GM19328 (cell line): ENCODE data around the gene RAB30.
A peak's percentile ranks its signal among the peaks of the same experiment; 100 is the strongest.
"Not testable (repeated sequence)": the region's sequence is repeated elsewhere in the genome, so short reads cannot be mapped to it uniquely, and the experiment has no call there.

ENCODE experiments used
- ATAC-seq: cut with Tn5 transposase; IDR thresholded peaks from one replicate; pipeline ENCODE4 v1.9.1; 2021; ENCODE audit warnings: mild to moderate bottlenecking, moderate library complexity; ENCODE audit not compliant: unreplicated experiment

Gene RAB30

DNA sequence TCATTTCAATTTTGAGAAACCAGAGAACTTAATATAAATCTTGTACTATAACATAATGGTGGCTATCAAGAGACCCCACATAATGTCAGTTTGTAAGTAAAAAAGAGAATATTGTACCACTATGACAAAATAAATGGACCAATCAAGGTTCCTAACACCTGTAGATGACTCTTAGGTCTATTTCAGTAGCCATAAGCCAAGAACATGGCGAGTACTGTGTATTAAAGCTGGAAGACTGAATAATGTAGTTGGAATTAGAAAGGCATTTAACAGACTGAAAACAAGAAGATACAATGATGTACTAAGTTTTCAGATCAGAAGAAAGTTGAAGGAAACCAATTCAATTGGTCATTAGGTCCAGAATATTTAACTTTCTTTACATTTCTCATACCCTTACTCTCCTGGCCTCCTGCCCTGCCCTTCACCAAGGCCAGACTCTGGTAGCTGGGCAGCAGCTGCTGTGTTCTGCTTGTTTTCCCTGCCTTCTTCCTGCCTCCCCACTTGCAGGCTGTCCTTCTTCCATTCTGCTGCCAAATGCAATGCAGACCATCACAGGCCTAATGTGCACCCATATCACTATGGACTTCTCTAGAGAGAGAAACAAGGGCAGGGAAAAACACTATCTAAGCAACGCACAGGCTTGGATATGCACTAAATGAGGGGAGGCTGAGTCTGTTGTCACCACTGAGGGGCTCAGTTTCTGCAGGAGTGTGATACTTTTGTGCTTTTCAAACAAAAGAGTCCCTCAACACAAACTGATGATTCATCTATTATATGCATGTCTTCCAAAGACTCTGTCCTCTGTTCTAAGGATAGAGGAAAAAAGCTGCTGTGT, 60.1 kb downstream of the RAB30 start:
- ATAC-seq: no peak

DNA sequence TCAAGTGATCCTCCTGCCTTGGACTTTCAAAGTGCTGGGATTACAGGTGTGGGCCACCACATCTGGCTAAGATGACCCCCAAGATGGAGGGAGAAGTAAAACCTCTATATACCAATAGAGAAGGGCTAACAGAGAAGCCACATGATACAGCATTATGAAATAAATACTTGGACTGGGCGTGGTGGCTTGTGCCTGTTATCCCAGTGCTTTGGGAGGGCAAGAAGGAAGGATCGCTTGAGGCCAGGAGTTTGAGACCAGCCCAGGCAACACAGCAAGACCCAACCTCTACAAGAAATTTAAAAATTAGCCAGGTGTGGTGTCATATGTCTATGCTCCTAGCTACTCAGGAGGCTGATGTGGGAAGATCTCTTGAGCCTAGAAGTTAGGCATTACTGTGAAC, 61.7 kb downstream of the RAB30 start:
- no peak for ATAC-seq

DNA sequence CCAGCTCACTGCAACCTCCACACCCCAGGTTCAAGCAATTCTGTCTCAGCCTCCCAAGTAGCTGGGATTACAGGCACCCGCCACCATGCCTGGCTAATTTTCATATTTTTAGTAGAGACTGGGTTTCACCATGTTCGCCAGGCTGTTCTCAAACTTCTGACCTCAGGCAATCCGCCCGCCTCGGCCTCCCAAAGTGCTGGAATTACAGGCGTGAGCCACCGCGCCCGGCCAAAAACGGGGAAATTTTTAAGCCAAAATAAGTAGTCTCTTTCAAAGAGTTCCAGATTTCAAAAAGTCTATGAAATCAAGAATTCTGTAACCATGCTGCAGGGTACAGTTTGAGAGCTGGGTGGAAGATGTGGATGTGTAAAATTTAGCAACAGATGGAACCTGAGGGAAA, 62.6 kb downstream of the RAB30 start:
- not testable (repeated sequence) for ATAC-seq

DNA sequence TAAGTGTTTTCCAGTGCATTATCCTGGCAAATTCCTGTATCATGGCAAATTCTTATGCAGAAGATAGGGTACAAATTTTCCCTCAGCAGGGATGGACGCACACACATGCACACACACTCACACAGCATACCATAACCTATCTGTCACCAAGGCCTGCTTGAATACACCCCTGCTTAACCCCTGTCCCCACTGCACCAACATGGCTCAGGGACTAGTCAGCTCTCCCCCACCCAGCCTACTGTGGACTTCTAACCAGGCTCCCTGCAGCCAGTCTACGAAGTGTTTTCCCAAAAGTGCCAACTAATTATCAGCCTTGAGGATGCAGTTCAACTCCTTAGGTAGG, 63.1 kb downstream of the RAB30 start:
- no peak for ATAC-seq

DNA sequence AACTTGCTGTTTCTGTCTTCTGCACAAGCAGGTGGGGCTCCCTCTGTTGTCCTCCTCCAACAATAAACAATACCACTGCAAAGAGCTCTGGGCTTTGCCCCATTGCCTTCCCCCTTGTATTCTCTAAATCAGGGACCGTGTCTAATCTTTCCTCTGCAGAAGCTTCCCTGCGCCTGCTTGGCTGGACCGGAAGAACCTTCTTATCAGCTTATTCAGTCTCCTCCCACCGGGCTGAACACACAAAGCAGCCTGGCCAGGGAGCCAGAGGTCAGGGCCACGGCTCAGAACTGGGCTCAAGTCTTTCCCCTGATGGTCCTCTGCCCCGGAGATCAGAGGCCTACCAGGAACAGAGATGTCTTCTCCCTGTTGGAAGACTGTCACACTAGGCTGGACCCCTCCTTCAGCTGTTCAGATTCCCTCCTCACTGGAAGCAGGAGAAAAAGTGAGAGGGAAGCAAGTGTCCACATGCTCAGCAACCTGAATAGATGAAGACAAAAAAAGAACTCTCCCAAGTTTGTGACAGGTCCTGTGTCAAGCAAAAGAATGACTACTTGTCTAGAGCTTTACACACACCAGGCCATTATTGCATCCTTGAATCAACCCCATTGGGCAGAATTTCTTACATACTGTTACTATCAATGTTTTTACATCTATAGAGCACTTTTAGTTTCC, 63.7 kb downstream of the RAB30 start:
- no peak for ATAC-seq

DNA sequence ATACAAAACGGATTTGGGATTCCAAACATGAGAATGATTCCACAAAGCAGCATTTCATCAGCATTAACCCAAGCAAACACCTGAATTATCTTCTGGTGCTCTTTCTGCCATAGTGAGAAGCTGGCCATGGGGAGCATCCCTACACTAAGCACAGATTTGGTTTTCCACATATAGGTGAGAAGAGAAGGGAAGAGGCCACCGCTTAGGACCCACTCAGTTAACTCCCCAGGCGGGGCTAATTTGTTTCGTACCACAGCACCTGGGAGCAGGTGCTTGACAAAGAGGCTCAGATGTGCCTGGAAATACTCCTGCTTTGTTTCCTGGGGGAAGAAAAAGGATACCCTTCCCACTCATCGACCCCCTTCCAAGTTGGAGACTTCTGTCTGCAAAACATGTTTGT, 64.2 kb downstream of the RAB30 start:
- no peak for ATAC-seq

DNA sequence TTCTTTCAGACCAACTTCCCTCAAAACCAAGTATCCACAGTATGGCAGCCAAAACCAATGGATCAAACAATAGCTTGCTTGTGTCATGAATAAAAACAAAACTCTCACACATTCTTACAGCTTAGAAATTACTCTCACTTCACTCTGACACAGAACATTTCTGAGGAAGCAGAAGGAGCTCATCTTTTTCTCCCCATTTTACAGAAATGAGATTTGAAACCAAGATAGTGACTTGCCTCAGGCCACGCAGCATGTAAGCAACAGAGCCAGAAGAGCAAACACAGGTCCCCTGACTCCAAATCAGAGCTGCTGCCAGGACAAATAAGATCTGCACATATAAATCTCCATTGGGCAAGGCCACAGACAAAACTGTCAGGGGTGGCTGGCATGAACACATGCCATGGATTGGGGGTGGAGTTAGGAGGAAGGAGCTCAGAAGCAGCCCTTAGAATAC, 64.8 kb downstream of the RAB30 start:
- ATAC-seq: peak; percentile 61

DNA sequence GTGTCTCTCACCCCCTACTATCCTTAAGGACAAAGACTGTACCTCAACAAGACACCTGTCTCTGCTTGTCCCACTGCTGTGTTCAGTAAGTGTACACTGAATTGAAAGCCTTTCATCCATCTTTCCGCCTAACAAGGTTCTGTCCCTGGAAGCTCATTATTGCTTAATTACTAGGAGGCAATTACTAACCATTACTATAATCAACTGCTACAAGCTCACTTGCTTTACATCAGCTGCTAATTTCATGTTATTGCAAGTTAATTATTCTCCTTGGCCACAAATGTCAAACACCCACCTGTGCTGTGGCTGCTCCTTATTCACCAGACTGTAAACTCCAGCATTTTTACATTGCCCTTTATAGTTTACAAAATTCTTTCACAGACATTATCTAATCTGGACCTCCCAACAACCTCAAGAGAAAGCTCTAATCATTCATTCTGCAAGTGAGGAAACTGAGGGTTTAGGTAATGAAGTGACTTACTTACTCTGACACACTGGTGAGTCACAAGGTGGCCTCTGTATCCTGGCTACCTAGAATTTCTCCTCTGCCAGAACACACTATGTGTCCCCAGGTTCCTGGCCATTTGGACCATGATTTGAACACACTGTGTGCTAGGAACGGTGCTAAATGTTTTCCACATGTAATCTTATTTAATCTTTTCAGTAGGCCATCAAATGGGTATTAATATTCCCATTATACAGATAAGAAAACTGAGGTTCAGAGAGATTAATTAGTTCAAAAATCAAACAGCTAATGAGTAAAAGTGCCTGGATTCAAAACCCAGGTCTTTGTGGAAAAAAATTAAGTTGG, 66.7 kb downstream of the RAB30 start:
- no peak for ATAC-seq

DNA sequence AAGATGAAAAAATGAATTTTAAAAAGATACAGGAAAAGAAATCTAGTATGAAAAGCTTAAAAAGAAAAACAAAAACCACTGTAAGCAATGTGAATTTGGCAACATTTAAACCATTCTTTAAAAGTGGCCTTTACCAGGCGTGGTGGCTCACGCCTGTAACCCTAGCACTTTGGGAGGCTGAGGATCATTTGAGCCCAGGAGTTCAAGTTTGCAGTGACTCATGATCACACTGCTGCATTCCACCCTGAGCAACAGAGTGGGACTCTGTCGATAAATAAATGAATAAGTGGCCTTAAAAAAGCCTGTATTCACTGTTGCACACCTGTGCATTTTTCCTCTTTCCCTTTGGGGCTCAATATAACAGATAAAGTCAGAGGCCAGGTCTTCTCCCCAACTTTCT, 69.2 kb downstream of the RAB30 start:
- no peak for ATAC-seq

DNA sequence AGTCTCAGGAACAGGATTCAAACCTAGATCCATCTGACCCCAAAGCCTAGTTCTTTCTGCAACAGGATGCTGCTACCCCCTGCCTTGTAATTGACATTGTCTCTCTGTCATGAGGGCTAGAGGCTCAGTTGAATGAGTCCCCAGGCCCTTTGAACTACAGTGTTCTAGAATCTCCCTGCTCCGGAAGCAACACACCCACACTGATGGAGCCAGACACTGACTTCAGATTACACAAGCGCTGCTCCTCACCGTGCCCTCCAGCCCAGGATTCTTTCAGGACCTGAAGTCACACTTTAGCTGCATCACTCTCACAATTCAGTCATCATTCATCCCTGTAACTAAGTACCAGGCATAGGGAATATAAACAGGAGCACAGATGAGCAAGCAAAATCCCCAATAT, 69.6 kb downstream of the RAB30 start:
- ATAC-seq: no peak

DNA sequence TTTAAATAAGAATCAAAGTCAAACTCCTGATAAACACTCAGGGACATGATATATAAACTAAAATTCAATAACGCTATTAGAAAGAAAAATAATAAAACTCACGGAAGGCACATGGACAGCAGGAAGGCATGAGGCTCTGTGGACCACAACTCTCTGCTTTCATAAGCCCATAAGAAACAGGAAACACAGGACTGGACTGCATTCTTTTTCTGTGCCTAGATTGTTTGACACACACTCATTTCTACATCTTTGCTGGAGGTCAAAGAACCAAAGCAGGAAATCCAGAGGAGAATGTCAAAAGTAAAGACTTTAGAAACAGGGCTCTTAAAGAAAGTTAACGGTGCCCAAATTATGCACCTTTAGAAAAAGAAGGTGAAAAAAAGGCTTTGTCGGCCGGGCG, 71.3 kb downstream of the RAB30 start:
- ATAC-seq: no peak

DNA sequence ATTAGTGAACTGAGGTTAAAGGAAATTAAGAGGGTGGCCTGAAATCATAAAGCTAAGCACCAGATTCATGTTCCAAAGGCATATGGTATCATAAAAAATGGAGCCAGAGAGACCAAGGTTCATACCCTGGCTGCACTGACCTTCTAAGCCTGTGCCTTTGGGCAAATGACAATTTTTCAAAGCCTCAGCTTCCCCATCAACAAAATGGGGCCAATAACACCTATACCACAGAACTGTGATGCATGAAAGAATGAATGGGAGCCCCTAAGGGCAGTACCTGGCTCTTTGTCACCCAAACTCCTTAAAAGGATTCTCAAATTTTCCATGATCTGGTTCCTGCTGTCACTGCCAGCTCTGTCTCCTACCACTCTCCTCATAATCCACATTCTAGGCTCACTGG, 72.5 kb downstream of the RAB30 start:
- ATAC-seq: no peak

DNA sequence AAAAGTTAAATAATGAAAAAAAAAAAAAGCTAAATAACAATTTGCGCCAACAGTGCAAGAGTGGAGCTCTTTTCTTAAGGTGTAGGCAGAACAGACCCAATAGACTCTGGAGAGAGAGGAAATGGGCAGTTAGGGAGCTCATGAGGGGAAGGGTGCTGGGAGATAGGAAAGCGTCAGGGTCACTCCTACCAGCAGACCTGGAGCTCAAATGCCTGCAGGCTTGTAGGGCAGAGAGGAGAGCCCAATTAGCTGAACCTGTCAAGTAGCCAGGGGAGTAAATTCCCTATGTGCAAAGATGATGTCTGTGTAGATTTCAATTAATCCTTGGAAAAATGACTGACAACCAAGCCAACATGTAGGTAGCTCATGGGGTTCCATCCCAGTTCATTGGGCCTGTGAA, 73.0 kb downstream of the RAB30 start:
- ATAC-seq: no peak

DNA sequence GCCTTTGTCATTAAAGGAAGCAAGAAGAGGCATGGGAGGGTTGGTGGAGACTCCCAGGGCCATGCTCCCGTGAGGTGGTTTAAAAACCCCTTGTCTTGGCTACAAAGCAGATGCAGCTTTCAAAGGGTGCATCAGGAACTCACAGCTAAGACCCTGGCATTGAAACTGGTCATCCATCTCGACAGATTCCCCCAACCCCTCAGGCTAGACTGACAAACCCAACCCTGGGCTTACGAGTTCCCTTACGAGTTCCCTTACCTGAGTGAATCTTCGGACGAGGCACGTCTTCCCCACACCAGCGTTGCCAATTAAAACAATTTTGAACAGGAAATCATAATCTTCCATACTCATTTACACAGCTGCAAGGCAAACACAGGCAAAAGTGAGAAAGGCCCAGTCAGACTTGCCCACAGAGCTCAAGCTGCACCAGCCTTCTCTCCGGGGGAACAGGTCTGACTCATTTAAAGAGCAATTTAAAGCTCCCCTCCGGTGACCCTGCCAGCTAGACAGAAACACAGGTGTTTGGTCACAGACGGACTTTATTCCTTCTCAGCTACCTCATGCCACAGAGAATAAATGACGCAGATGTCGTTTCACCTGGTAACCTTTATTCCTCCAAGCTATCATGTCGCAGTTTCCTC, 74.6 kb downstream of the RAB30 start:
- ATAC-seq: peak; percentile 82

DNA sequence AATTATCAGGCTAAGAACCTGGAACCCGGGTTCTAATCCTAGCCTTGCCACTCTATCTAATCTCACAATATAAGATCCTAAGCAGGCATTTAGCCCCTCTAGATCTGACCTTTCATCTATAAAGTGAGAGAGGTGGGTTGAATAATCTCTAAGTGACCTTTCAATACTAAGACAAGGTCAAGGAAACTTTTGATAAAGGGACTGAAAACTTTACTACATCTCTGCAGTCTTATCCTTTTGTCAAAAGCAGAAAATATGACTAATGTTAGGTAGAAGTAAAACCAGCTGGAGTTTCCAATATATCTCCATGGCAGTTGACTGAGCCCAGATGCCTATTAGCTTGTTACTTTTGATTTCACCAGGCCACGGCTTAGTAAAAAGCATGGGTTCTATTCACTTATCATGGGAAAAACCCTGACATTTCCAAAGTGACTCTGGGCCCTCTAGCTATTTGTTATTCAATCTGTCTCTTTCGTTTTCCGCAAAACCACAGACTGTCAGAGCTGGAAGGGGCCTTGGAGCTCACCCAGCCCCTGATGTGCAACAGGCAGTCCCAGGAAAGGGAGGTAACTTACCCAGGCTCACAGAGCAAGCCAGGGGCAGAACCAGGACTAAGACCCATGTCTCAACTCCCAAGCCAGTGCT, 75.8 kb downstream of the RAB30 start:
- no peak for ATAC-seq

DNA sequence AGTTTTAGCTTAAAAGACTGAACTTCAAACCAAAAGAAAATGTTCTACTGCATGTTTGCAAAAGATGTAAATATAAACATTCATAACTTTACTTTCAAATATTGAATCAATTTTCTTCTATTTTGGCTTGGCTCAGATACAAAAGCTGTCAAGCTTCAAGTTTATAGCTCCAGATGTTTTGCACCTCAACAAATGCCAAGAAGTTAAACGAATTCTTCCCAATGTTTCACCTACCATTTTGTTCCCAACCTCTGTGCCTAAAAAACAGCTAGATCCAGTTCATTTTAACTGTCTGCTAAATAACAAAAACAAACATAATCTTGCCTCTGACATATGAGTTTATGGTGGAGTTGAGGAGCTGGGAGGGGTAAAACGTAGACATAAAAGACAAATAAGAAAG, 76.5 kb downstream of the RAB30 start:
- ATAC-seq: no peak

DNA sequence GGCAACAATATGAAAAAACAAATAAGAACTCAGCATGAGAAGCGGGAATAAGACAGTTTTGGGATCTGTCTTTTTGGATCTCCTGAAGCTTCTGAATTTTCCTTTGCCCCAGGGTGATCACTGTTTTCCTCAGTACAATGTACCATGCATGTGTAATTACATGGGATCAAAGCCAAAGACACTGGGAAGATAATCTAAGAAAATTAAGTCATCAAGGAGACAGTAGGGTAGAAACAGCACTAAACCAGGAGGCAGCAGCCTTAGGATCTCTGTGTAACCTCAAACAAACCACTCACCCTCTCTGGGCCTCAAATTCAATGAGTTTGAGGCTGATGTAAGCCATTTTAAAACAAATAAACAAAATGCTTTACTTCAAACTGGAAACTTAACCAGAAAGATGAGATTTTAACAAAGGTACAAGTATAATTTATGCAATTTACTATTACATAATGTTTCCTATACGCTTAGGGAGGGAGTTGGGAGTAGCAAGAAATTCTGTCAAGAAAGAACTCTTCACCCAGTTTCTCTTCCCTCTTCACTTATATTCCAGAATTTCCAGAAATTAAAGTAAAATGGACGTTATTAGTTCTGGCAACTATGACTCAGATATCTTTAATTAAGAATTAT, 77.0 kb downstream of the RAB30 start:
- ATAC-seq: no peak

DNA sequence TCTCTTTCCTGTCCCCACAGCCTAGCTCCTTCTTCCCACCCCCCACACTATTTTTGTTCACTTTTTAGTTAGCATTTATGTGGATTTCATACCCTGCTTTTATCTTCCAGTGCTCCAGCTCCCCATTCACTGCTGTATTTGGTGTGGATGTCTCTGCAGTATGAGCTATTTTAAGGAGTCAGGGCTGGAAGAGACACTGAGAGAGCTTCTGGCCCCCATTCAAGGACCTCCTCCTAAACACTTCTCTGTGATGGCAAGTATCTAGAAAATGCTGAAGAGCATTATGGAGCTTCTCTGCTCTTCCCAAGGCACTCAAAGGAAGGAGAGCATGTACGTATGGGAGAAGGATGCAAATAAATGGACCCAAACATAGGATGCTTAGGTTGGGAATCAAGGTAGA, 79.5 kb downstream of the RAB30 start:
- ATAC-seq: no peak

DNA sequence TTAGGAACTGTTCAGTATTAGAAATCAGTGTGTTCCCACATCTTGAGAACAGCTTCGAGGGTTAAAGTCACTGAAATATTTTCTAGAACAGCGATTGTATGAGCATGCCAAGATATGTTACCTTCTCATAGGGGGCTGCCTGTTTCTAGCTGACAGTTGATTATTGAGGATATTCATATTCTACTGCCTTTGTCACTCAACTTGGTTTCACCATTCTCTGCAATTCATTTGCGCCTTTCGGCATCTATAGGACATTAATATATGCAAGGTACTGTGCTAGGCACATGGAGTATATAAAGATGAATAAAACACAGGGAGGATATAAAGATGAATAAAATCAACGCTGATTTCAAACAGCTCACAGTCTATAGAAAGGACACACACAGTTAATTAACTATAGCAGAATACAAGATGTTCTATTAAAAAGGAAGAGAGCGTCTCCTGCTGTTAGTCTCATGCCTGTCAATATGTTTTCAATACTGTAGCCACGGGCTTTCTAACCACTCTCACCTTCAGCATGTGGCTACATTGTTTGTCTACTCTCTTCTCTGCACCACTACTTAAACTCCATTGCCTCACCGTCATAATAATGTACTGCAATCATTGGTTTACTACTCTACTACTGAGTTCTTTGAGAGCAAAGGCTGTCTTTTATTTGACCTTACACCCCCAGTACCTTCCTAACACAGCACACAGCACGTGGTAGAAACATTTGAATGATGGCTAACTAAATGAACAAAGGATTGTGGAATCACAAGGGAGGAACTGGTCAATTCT, 81.9 kb downstream of the RAB30 start:
- no peak for ATAC-seq
